GM19351 (cell line): ENCODE results near the gene NOX3.
"Not testable (repeated sequence)": the region's sequence is repeated elsewhere in the genome, so short reads cannot be mapped to it uniquely, and the experiment has no call there.

ENCODE experiments used
- ATAC-seq: cut with Tn5 transposase; IDR thresholded peaks from one replicate; pipeline ENCODE4 v1.9.1; 2021; ENCODE audit warnings: mild to moderate bottlenecking, moderate library complexity; ENCODE audit not compliant: unreplicated experiment

The NOX3 gene

DNA sequence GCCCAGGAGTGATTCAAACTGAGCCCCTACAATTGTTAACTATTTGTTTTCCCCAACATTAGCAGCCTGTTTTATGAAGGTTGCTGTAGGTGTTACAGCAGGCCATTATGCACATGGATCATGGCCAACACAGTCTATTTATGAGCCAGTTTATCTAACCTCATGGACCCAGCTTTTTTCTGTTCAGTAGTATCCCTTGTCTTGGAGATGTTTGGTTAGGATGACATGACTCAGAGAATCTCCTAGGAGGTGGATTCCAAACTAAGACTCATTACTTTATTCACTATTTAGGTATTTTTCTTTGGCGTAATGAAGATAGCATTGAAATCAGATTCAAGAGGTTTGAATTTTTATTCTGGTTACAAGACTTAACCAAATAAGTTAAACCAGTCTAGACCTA lies 78.6 kb downstream of the NOX3 start:
- ATAC-seq = no peak

DNA sequence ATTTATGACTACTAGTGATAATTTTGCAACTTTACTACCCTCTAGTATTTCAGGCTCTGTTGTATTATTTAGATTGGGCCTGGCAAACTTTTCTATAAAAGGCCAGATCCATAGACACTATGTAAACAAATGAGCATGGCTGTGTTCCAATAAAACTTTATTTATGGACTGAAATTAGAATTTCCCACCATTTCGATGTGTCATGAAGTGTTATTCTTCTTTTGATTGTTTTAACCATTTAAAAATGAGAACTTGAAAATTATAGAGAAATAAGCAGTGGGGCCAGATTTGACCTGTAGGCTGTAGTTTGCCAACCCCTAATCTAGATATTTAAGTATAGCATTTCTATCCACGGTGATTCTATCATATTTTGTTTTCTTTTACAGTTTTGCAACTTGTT lies 79.8 kb downstream of the NOX3 start:
- no peak for ATAC-seq

DNA sequence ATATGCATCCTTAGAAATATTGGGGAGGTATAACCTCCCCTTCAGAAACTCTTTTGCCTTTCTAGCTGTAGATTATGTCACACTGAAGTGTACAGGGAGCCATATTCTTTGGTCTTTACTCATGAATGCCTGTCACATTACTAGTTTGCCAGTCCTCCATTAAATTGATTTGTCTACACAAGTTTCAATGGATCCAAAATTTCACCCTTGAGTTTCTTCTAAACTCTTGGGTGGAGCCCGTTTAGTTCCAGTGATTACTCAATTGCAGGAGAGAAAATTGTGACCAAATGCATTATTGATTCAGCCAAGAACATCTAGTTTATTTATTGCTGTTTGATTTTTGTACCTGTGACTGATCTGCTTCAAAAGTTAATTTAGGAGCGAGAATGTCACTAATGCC lies 81.0 kb downstream of the NOX3 start:
- no peak for ATAC-seq

DNA sequence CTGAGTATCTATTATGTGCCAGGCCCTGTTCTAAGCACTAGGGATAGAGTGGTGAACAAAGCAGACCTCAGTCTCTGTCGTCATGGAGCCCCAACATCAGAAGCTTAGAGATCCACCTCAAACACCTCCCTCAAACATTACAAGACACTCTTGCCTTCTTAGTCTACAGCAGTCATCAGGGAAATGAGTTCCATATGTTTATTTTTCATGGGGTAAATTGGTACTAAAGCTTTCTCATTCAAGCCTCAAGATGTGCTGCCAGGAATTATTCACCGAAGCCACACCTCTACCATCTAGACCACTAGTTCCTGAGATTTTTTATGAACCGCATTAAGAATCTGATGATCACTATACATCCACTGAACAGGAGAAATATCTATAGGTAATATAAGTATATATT lies 82.4 kb downstream of the NOX3 start:
- no peak for ATAC-seq

DNA sequence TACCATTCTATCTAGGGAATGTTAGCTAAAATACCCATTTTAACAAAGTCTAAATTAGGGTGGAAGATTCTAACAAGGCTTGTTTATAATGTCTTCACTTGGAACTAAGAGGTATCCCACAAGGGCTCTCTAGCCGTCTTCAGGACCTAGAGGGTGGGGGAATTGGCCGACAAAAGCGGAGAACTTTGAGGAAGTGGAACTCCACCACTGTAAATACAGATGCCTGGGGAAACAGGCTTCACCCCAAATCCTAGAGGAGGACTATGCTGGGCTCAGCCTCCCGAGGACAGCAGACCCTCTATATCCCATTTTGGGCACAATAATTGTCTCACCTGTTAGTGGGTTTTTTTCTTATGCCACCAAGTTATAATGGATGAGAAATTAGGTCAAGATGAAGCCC lies 83.4 kb downstream of the NOX3 start:
- no peak for ATAC-seq

DNA sequence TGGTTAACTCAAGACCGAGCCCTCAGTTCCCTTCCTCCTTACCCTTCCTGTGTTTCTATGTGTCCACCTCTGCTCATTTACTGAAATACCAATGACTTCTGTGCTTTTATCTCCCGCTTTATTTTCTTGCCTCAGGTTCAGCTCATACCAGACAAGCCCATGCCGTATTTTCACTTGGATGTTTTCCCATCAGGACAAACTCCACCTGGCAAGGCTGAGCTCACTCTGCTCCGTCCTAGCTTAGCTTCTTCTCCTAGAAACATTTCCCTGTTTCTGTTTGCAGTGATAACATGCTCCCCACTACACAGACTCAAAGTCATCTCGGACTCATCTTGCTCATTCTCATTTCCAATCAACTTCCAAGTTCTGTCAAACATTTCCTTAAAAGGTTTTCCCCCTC lies 84.4 kb downstream of the NOX3 start:
- ATAC-seq = no peak

DNA sequence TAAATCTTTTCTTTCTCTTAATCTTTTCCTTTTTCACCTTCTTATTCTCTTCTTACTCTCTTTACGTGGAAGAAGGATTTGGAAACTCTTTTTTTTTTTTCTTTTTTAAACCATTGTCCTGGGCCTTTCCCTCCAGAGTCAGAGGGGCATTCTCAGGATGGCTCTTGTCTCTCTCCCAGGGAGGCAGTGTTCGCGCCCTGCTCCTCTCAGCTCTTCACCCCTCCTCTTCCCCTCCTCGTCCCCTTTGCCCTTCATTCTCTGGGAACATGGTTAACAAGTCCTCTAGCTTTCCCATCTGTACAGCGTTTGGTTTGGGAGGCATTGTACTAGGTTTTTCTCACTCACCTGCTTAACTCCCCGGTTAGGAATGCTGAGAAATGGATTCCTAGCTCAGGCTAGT lies 89.3 kb downstream of the NOX3 start:
- ATAC-seq = no peak

DNA sequence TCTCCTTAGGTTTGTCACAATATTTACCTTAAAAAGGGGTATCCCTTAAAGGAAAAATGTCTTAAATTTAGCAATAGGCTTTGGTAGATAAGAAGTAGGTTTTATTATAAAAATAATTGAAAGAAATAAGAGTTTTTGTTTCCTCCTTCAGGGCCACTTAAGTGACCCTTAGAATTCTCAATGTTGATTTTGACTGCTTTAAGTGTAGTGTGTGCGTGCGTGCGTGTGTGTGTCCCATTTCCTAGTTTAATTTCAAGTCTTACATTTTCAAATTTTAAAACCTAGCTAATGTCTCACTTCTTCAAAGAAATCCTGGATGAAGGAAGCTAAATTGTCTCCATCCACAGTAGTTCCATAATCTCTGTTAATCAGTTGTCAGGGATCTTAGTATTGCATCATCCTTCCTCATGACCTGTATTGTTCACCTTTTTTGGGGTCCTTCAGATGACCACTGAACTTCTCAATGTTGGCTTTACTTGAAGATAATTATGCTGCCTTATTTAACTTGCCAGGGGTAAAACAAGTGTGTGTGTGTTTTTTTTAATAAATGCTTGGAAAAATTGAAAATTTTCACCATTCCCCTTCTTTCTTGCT lies 90.7 kb downstream of the NOX3 start:
- ATAC-seq = no peak

DNA sequence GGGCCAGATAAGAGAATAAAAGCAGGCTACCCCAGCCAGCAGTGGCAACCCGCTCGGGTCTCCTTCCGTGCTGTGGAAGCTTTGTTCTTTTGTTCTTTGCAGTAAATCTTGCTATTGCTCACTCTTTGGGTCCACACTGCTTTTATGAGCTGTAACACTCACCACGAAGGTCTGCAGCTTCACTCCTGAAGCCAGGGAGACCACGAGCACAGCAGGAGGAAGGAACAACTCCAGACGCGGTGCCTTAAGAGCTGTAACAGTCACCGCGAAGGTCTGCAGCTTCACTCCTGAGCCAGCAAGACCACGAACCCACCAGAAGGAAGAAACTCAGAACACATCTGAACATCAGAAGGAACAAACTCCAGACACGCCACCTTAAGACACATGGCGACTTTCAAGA lies 91.6 kb downstream of the NOX3 start:
- not testable (repeated sequence) for ATAC-seq

DNA sequence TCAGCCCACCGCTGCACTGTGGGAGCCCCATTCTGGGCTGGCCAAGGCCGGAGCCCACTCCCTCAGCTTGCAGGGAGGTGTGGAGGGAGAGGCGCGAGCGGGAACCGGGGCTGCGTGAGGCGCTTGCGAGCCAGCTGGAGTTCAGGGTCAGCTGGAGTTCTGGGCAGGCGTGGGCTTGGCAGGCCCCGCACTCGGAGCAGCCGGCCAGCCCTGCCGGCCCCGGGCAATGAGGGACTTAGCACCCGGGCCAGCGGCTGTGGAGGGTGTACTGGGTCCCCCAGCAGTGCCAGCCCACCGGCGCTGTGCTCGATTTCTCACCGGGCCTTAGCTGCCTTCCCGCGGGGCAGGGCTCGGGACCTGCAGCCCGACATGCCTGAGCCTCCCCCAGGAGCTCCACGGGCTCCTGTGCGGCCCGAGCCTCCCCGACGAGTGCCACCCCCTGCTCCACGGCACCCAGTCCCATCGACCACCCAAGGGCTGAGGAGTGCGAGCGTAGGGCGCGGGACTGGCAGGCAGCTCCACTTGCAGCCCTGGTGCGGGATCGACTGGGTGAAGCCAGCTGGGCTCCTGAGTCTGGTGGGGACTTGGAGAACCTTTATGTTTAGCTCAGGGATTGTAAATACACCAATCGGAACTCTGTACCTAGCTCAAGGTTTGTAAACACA lies 92.5 kb downstream of the NOX3 start:
- ATAC-seq = not testable (repeated sequence)

DNA sequence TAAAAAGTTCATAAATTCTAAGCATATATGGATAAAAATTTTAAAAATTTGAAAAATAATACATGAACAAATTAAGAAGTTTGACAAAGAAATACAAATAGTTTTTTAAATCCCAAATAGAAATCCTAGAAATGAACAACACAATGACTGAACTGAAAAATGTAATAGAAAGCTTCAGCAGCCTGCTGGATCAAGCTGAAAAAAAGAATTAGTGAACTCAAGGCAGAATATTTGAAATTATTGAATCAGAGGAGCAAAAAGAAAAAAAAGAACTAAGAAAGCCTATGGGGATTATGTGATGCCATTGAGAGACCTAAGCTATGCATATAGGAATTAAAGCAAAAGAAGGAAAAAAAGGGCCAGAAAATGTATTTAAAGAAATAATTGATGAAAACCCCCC lies 101.5 kb downstream of the NOX3 start:
- no peak for ATAC-seq

DNA sequence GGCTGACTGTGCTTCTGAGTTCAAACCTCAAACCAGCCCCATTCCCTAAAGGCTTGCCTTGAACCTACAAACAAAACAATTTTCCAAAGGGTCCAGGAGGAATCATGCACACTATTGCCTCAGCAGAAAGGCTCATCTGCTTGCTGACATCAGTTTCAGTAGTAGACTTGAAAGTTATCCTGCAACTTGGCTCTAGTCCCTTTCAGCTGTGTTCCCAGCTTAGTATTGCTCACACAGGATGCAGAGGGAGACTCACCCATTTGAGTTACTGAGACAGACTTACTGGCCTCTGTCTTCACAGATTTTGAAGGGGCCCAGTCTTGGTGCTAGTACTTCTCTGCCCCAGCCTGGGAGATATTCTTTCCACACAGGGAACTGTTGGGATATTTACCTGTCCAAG lies 102.8 kb downstream of the NOX3 start:
- no peak for ATAC-seq

DNA sequence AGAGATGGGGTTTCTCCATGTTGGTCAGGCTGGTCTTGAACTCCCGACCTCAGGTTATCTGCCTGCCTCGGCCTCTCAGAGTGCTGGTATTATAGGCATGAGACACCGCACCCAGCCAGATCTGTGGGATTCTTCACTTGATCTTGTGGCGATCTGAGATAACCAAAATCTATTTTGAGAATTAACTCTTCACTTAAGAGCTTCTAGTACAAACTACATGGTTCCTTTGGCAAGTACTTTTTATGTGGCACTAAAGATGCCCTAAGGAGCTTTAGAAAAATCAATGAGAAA lies 103.6 kb downstream of the NOX3 start:
- no peak for ATAC-seq

DNA sequence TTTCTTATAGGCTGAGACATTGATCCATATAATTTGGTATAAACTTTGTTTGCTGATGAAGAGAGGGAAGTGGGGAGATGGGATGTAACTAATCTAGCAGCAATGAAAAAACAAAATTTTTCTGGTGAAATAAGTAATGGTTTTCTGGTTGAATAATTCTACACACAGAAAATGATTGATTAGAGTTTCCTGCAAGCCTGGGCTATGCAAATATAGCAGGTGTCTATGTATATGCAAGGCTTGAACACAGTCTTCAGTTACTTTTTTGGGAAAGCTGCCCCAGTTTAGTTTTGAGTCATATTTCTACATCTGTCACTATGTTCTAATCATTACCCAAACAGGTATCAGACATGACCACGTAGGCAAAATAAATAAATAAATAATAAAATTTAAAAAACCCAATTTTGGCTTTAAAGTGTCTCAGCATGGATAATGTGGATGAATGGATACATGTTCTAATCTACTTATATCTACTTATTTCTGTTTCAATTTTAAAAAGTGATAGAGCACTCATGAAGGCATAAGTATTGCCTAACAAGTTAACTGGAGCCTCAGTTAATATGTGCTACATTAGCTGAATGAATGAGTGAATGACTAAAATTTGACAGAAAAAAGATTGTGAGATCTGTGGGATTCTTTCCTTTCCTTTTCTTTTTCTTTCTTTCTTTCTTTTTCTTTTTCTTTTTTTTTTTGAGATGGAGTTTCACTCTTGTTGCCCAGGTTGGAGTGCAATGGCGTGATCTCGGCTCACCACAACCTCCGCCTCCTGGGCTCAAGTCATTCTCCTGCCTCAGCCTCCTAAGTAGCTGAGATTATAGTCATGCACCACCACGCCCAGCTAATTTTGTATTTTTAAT lies 104.1 kb downstream of the NOX3 start:
- peak; percentile 89 for ATAC-seq

DNA sequence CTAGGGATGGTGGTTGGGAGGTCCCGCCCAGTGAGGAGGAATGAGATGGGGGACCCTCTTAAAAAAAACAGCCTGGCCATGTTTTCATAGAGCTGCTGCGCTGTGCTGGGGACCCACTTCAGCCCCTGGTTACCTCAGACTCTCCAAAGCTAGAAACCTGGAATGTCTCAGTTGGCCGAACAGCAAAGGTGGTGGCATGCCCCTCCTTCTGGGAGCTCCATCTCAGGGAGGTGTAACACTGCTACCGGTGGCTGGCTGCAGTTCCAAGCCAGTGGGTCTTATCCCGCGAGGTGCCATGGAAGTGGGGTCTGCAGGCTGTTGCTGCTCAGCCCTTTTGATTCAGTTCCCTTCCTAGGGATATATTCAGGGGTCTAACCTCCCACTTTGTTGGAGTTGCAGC lies 105.7 kb downstream of the NOX3 start:
- ATAC-seq = no peak

DNA sequence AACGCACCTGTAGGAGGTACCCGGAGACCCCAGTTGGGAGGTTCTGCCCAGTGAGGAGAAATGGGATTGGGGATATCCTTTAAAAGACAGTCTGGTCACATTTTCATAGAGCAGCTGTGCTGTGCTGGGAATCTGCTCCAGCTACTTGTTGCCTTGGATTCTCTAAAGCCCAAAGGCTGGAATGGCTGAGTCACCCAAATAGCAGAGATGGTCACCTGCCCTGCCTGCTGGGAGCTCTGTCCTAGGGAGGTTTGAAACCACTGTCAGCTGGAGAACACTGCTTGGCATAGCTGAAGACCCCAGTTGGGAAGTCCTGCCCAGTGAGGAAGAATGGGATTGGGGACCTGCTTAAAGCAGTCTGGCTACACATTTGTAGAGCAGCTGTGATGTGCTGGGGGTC lies 106.5 kb downstream of the NOX3 start:
- ATAC-seq = no peak

DNA sequence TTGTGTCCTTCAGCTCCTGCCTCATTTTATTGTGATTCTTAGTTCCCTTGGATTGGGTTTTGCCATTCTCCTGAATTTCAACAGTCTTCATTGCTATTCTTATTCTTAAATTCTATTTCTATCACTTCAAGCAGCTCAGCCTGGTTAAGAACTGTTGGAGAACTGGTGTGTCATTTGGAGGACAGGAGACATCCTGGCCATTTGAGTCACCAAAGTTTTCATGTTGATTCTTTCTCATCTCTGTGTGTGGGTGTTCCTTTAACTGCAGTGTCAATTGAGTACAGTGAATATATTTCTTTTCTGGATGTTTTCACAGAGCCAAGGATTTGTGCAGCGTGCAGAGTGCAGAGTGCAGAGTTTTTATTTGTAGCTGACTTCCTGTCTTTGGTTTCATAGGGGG lies 107.8 kb downstream of the NOX3 start:
- ATAC-seq = no peak

DNA sequence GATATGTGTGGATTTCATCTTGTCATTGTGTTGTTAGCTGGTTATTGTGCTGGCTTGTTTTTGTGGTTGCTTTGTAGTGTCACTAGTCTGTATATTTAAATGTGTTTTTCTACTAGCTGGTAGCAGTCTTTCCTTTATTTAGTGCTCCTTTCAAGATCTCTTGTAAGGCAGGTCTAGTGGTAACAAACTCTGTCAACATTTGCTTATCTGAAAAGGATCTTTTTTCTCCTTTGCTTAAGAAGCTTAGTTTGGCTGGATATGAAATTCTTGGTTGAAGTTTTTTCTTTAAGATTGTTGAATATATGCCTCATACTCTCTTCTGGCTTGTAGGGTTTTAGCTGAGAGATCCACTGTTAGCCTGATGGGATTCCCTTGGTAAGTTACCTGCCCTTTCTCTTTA lies 108.7 kb downstream of the NOX3 start:
- no peak for ATAC-seq
